CD14-positive monocyte (primary cell): Measurements from ENCODE around the gene OBSCN. TPM values are rescaled to one million over a fixed set of nuclear protein-coding genes. Genes with fewer than 3 reads are reported as not detected.

ENCODE experiments used
- DNase-seq, 3 donors: peaks; one replicate each; pipeline ENCODE4 v3.0.0-alpha.2; 2011 to 2022
- H2AFZ ChIP-seq: 2 replicates; pipeline ENCODE4 v1.6.0; 2012; ENCODE audit warnings: mild to moderate bottlenecking, low read depth, low read length, inconsistent platforms; ENCODE audit not compliant: insufficient read depth, poor library complexity, severe bottlenecking
- H3K27ac ChIP-seq, 2 donors: 1 replicate in 1 of 2; 2 replicates in 1 of 2; pipeline ENCODE4 v1.5.1; 2012 to 2013; ENCODE audit warnings: low read length in 2 of 2, control low read depth in 1 of 2, inconsistent platforms in 1 of 2, low read depth in 1 of 2, mild to moderate bottlenecking in 1 of 2
- H3K27me3 ChIP-seq, 2 donors: one replicate each; pipeline versions ENCODE4 v1.6.0 to v1.6.1; 2011 to 2013; ENCODE audit warnings: low read length in 2 of 2; ENCODE audit not compliant: control insufficient read depth in 2 of 2, insufficient read depth in 2 of 2
- H3K36me3 ChIP-seq, 2 donors: replicated peaks in 1 of 2; 1 replicate in 1 of 2; 2 replicates in 1 of 2; pipeline versions ENCODE4 v1.5.1 to v1.6.1; 2012 to 2013; ENCODE audit warnings: low read length in 2 of 2, control low read depth in 1 of 2, inconsistent platforms in 1 of 2, mild to moderate bottlenecking in 1 of 2; ENCODE audit not compliant: insufficient read depth in 2 of 2, control insufficient read depth in 1 of 2
- H3K4me1 ChIP-seq, 2 donors: 1 replicate in 1 of 2; 2 replicates in 1 of 2; pipeline versions ENCODE4 v1.5.1 to v1.6.1; 2012 to 2013; ENCODE audit warnings: low read length in 2 of 2, control low read depth in 1 of 2, inconsistent platforms in 1 of 2, mild to moderate bottlenecking in 1 of 2, moderate library complexity in 1 of 2; ENCODE audit not compliant: insufficient read depth in 2 of 2, control insufficient read depth in 1 of 2
- H3K4me2 ChIP-seq: replicated peaks from 2 replicates; pipeline ENCODE3; 2012; ENCODE audit warnings: low read length, moderate library complexity, mild to moderate bottlenecking; ENCODE audit not compliant: poor library complexity, severe bottlenecking; ENCODE audit errors: extremely low read depth
- H3K4me3 ChIP-seq, 3 experiments: fragments of 200-600 bp in 1 of 3; sonication (generic) in 1 of 3; replicated peaks in 1 of 3; 1 replicate in 2 of 3; 2 replicates in 1 of 3; pipeline ENCODE4 v1.5.1; 2011 to 2013; ENCODE audit warnings: low read length in 3 of 3, mild to moderate bottlenecking in 3 of 3, control low read depth in 2 of 3, low read depth in 2 of 3, inconsistent platforms in 1 of 3, moderate library complexity in 1 of 3
- H3K79me2 ChIP-seq: 2 replicates; pipeline ENCODE4 v1.6.0; 2012; ENCODE audit warnings: mild to moderate bottlenecking, control low read depth, inconsistent platforms, low read length, moderate library complexity; ENCODE audit not compliant: insufficient read depth
- H3K9ac ChIP-seq: 2 replicates; pipeline ENCODE4 v1.6.0; 2017; ENCODE audit warnings: low read length, mild to moderate bottlenecking; ENCODE audit not compliant: insufficient read depth, poor library complexity, severe bottlenecking
- H3K9me3 ChIP-seq, 2 donors: replicated peaks in 1 of 2; 1 replicate in 1 of 2; 2 replicates in 1 of 2; pipeline versions ENCODE4 v1.5.1 to v1.6.1; 2012 to 2013; ENCODE audit warnings: low read length in 2 of 2, control low read depth in 1 of 2; ENCODE audit not compliant: control insufficient read depth in 1 of 2, insufficient read depth in 1 of 2
- H4K20me1 ChIP-seq: 2 replicates; pipeline ENCODE4 v1.6.0; 2012; ENCODE audit warnings: mild to moderate bottlenecking, low read length, control low read depth, moderate library complexity; ENCODE audit not compliant: insufficient read depth
- H3K27ac Mint-ChIP-seq, 7 donors: one replicate each; pipeline ENCODE4 v1.8.0; 2020; ENCODE audit warnings: mild to moderate bottlenecking in 7 of 7, mixed read lengths in 7 of 7, moderate library complexity in 6 of 7, inconsistent platforms in 2 of 7
- H3K27me3 Mint-ChIP-seq, 3 donors: one replicate each; pipeline ENCODE4 v1.8.0; 2021 to 2022; ENCODE audit warnings: low read depth in 3 of 3, mild to moderate bottlenecking in 3 of 3, mixed read lengths in 3 of 3, moderate library complexity in 3 of 3, inconsistent platforms in 1 of 3
- H3K36me3 Mint-ChIP-seq, 2 donors: one replicate each; pipeline ENCODE4 v1.8.0; 2020; ENCODE audit warnings: mixed read lengths in 2 of 2, inconsistent platforms in 1 of 2, mild to moderate bottlenecking in 1 of 2
- H3K4me1 Mint-ChIP-seq: one replicate; pipeline ENCODE4 v1.8.0; 2020; ENCODE audit warnings: mild to moderate bottlenecking, mixed read lengths
- H3K4me3 Mint-ChIP-seq, 2 donors: one replicate each; pipeline ENCODE4 v1.8.0; 2020; ENCODE audit warnings: mild to moderate bottlenecking in 2 of 2, mixed read lengths in 2 of 2, moderate library complexity in 1 of 2
- H3K9me3 Mint-ChIP-seq, 7 donors: one replicate each; pipeline ENCODE4 v1.8.0; 2020 to 2022; ENCODE audit warnings: mixed read lengths in 7 of 7, mild to moderate bottlenecking in 6 of 7, moderate library complexity in 6 of 7, inconsistent platforms in 2 of 7
- WGBS: methylation state at CpG from one replicate; pipeline ENCODE4 v1.1.5; 2013; ENCODE audit warnings: missing lambda C conversion rate; ENCODE audit not compliant: insufficient coverage; 5-methylcytosine and 5-hydroxymethylcytosine counted together
- intact Hi-C, 2 donors: fragments of 100-400 bp; cut with micrococcal nuclease; formaldehyde crosslinking; loops; one replicate each; pipeline versions ENCODE4 v1.15.0 to v1.15.1; 2023
- polyA plus RNA-seq, 3 donors: library from polyadenylated mRNA; depleted of rRNA in 1 of 3; unstranded in 2 of 3; stranded (reverse) in 1 of 3; fragments of 300-500 nt in 2 of 3; fragments of >200 nt in 1 of 3; fragmentation: Illumina TruSeq in 2 of 3; gene quantifications; 1 replicate in 2 of 3; 2 replicates in 1 of 3; pipeline ENCODE4 v1.2.3, GENCODE V29; 2012 to 2021
- TF ChIP-seq, protein P1 (sequence below): fragments of 200-600 bp; IDR thresholded peaks from one replicate; pipeline ENCODE4 v1.8.0; 2022; ENCODE audit warnings: antibody characterized with exemption, mild to moderate bottlenecking

The OBSCN gene
- polyA plus RNA-seq, 3 donors, result 0.57 to 1.5 (median 0.76) TPM

DNA sequence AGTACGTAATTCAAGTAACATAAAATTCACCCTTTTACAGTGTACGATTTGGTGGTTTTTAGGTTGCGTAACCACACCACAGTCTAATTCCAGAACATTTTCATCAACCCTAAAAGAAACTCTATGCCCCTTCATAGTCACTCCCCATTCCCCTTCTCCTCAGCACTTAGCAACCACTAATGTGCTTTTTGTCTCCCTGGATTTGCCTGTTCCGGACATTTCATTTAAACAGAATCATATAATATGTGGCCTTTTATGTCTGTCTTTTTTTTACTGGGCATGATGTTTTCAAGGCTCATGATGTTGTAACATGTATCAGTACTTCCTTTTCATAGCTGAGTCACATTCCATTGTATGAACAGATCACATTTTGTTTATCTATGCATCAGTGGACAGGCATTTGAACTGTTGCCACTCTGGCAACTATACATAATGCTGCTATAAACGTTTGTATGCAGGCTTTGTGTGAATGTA, 20.8 kb downstream of the OBSCN start:
- Histone ChIP-seq H3K36me3 (no peaks in the 10 kb centered on the region), H3K79me2 (no peaks in the 10 kb centered on the region), H4K20me1 (no peaks in the 10 kb centered on the region), H2AFZ (peak overlapping the region; percentile 62), H3K4me1 (peaks cover 25 to 29% of the 10 kb centered on the region in 2 donors), H3K4me3 (peak overlapping the region in 1 of 3 experiments; percentile 52), H3K9ac (no peak overlapping the region), H3K27me3 (no peaks in the 10 kb centered on the region), H3K9me3 (peaks cover 0 to 25% of the 10 kb centered on the region in 2 donors), H3K4me2 (peak overlapping the region; percentile 62), H3K27ac (peak overlapping the region; percentile 52 to 86)
- no peaks in the 10 kb centered on the region for H3K36me3 Mint-ChIP-seq
- H3K9me3 Mint-ChIP-seq, result peaks cover 15 to 27% (median 17%) of the 10 kb centered on the region in 7 donors
- intact Hi-C loops, result no loop called here
- H3K27ac Mint-ChIP-seq, result peak overlapping the region in 5 of 7 donors; percentile 8 to 92 (median 88)
- TF ChIP-seq, protein P1, sequence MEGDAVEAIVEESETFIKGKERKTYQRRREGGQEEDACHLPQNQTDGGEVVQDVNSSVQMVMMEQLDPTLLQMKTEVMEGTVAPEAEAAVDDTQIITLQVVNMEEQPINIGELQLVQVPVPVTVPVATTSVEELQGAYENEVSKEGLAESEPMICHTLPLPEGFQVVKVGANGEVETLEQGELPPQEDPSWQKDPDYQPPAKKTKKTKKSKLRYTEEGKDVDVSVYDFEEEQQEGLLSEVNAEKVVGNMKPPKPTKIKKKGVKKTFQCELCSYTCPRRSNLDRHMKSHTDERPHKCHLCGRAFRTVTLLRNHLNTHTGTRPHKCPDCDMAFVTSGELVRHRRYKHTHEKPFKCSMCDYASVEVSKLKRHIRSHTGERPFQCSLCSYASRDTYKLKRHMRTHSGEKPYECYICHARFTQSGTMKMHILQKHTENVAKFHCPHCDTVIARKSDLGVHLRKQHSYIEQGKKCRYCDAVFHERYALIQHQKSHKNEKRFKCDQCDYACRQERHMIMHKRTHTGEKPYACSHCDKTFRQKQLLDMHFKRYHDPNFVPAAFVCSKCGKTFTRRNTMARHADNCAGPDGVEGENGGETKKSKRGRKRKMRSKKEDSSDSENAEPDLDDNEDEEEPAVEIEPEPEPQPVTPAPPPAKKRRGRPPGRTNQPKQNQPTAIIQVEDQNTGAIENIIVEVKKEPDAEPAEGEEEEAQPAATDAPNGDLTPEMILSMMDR, result no peak
- peaks cover 21% of the 10 kb centered on the region for H3K4me1 Mint-ChIP-seq
- H3K4me3 Mint-ChIP-seq, result peak overlapping the region in 1 of 2 donors; percentile 31
- no CpG with 5 or more reads among the region's 5 CpGs for WGBS
- peak; percentile 42 to 70 (median 54) for DNase-seq
- H3K27me3 Mint-ChIP-seq, result peaks cover 0 to 2% (median 1%) of the 10 kb centered on the region in 3 donors

DNA sequence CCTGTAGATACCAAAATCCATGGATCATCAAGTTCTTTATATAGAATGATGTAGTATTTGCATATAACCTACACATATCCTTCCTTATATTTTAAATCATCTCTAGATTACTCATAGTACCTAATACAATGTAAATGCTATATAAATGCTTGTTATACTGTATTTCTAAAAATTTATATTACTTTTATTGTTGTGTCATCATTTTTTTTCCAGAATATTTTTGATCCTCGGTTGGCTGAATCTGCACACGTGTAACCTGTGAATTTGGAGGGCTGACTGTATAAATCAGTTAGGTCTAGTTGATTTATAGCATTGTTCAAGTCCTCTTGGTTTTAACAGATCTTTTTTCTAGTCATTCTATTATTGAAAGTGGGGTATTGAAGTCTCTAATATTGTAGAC, 23.3 kb downstream of the OBSCN start:
- Histone ChIP-seq H3K9ac (no peak overlapping the region), H3K4me1 (peaks cover 25 to 29% of the 10 kb centered on the region in 2 donors), H3K4me2 (no peak overlapping the region), H2AFZ (no peak overlapping the region), H3K4me3 (no peak overlapping the region), H3K9me3 (peaks cover 6 to 10% of the 10 kb centered on the region in 2 donors), H3K27ac (no peak overlapping the region), H3K27me3 (no peaks in the 10 kb centered on the region), H4K20me1 (no peaks in the 10 kb centered on the region), H3K79me2 (no peaks in the 10 kb centered on the region), H3K36me3 (no peaks in the 10 kb centered on the region)
- Mint-ChIP-seq H3K27me3 (peaks cover 0 to 2% (median 0%) of the 10 kb centered on the region in 3 donors), H3K27ac (no peak overlapping the region), H3K4me1 (peaks cover 21% of the 10 kb centered on the region), H3K36me3 (no peaks in the 10 kb centered on the region), H3K9me3 (peaks cover 7 to 21% (median 12%) of the 10 kb centered on the region in 7 donors), H3K4me3 (no peak overlapping the region)
- intact Hi-C loops, result no loop called here
- WGBS, result no CpG with 5 or more reads among the region's 2 CpGs
- no peak for DNase-seq
- TF ChIP-seq, protein P1, result no peak
